SHP77 treated with DMSO at 0.1 percent for 48 hours (cell line): Measurements from ENCODE around the gene HLA-DRB1.
"Not testable (repeated sequence)": the region's sequence is repeated elsewhere in the genome, so short reads cannot be mapped to it uniquely, and the experiment has no call there.

Experiments
- DNase-seq: peaks from one replicate; lab custom pipeline; 2025; lab: John Stamatoyannopoulos, UW

Gene HLA-DRB1

DNA sequence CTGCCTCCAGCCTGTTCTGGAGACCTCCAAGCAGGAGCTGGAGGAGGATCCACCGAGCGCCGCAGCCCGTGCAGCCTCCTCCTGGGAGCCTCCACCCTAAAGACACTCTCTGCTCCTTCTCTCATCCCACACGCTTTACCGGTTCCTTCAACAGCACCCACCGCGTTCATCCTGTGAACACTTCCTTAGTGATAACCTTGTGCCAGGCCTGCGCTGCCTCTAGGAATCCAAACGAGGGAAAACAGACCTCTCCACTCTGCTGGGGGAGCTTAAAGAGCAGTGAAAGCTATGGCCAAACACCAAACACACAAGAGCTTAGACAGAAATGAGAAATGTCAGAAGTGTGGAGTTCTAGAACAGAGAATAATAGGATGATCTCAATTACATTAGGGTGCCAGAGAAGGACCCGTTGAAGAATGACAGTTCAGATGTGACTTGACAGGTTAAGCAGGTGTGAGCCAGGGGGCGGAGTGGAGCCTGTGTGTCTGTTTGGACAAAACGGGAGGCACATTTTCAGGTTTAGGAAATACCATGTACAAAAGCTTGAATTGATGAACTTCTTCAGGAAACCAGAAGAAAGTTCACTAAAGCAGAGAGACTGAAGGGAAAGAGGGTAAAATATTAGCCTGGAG lies 31.1 kb downstream of the HLA-DRB1 start:
- DNase-seq, result no peak

DNA sequence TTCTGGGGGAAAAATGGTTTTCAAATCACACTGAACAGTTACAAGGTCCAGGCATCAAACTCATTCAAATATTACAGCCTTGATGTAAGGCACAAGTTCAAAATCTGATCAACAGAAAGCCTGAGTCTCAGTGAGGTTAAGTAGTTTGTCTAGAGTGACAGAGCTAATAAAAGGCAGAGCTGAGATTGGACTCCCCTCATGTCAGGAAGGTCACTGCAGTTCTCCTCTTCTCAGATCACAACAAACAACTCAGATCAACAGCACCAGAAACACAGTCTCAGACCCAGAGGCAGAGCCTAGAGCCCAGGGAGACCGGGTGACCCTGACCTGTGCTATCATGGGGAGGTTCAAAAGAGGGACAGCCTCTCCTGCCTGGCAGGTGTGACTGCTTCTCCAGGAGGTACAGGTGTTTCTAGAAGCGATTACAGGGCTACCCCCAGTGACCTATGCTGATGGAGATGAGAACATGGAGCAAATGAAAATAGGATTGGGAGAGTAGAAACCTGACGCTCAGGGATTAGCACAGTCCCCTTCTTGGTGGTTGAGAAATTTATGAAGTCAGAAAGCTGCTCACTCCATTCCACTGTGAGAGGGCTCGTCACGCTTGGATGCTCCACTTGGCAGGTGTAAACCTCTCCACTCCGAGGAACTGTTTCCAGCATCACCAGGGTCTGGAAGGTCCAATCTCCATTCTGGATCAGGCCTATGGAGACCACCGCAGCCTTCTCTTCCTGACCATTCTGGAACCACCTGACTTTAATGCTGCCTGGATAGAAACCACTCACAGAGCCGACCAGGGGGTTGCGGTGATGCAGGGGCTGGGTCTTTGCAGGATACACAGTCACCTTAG lies 35.3 kb downstream of the HLA-DRB1 start:
- DNase-seq, result no peak

DNA sequence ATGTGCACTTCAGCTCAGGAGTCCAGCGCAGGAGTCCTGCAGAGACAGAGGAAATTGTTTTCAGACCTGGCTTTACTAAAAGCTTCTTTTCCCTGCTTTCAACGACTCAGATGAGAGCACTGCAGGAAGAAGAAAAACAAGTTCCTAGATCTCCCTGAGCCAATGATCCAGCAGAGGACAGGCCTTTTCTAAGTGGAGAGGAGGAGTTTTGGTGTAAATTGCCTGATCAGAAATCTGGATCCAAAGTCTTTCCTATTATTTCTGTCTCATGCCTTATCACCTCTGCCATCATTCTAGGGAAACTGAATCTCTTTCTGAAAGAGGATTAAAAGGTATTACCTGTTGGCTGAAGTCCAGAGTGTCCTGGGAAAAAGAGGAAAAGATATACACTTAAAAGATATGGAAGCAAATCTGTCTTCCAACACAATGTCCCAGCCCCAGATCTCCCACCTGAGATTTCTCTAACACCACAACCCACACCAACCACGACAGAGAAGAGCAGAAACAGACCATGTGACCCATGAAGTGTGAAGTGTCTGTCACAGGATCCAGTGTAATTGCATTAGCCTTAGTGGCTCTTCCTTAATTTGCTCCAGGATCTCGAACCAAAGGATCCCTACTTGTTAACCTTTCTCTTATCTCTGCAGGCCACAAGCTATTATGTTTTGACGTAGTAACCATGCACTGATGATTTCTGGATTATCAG lies 36.5 kb downstream of the HLA-DRB1 start:
- no peak for DNase-seq

DNA sequence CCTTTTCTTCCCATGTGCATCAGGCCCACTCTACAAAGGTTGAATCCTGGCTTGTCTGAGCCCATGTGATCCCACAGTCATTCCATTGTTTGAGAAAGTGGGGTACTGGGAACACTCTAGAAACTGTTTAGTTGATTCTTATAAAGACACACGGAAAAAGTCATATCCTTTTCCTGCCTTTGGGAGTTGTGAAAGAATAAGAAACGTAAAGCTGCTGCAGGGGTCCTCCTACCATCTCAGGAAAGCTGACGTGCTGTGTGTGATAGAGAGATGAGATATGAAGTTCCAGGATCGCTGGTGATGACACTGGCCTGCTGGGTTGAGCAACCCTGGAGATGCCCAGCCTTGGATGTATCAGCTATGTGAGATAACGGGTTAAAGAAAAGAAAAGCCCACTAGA lies 38.2 kb downstream of the HLA-DRB1 start:
- no peak for DNase-seq

DNA sequence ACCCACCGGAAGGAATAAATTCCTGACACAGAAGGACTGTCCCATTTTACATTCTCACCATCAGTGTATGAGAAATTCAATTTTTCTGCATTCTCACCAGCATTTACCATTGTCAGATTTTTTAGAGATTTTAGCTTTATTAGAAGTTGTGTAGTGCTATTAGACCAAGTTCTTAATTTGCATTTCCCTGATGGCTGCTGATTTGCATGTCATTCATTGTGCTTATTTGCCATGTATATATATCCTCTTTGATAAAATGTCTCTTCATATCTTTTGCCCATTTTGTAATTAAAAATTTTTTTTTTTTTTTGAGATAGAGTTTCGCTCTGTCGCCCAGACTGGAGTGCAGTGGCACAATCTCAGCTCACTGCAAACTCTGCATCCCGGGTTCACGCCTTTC lies 49.8 kb downstream of the HLA-DRB1 start:
- DNase-seq, result no peak

DNA sequence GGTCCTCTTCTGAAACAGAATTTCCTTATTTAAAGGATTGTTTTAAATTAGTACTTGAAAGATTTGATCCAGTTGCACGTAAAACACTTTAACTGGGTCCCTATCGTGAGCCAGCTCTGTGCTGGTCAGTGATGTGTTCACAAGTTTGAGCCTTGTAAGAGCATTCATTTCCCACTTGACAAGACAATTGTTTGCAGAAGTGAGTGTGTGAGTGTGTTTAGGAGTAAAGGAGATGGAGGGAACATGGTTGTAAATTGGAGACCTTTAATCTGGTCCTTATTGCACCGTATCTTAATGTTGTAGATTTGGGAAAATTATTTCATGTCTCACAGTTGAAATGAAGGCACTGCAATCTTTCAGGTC lies 59.2 kb downstream of the HLA-DRB1 start:
- not testable (repeated sequence) for DNase-seq

DNA sequence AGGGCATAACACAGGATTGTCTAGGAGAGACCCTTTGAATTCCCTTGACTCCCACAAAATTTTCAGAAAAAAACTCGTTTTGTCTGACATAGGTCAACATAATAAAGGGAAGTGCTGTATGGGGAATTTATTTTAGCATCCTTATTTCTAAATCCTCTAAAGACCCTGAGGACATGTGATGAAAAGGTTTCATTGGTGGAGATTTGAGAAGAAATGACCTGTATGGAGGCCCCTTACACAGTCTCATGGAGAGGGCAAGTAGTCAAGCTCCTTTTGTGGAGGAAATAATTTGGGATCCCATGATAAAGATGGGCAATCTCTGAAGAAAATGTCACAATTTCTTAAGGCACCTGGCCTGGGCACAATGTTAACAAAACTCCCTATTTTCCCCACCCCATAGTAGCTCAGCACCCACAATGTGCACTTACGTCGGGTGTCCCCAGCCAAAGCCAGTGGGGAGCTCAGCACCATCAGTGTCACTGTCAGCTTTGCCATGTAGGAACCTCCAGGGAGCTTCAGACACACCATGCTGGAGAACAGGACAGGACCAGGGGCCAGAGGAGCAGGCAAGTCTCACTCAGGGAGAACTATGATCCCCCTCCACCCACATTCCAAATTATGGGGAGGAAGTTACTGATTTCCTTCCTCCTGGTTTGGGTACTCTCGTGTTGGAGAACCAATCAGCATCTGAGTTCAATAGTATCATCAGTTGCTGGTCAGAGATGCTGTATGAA lies 59.8 kb downstream of the HLA-DRB1 start, which contains the start of gene HLA-DRB5:
Gene HLA-DRB5 (minus strand): TSS at position 591 of the 734 bp plus-strand sequence. CDS start 63 bp downstream, at position 528.
- no peak for DNase-seq
